SU-DHL-6 (cell line): Measurements from ENCODE around the gene SELENOO.

Experiments used
- H2AFZ ChIP-seq: fragments of 200-600 bp; sonication (generic); 2 replicates; pipeline ENCODE4 v1.6.1; 2014; ENCODE audit warnings: low read depth, mild to moderate bottlenecking, moderate library complexity, mixed read lengths, antibody characterized with exemption, low read length; ENCODE audit not compliant: severe bottlenecking
- H3F3A ChIP-seq: fragments of 200-600 bp; shearing (Covaris generic); 2 replicates; pipeline ENCODE4 v1.6.0; 2016; ENCODE audit warnings: antibody characterized with exemption, mild to moderate bottlenecking; ENCODE audit not compliant: insufficient read depth
- H3K27ac ChIP-seq: fragments of 200-600 bp; sonication (generic); 2 replicates; pipeline ENCODE4 v1.5.1; 2016; ENCODE audit warnings: low read depth, mild to moderate bottlenecking, low read length, moderate library complexity, mixed read lengths
- H3K27me3 ChIP-seq: fragments of 200-600 bp; sonication (generic), shearing (Covaris generic); 2 replicates; pipeline ENCODE4 v1.6.0; 2014; ENCODE audit warnings: mild to moderate bottlenecking, low read length
- H3K36me3 ChIP-seq: fragments of 200-600 bp; sonication (generic); 2 replicates; pipeline ENCODE4 v1.6.1; 2014; ENCODE audit warnings: mild to moderate bottlenecking, low read length, mixed read lengths
- H3K4me2 ChIP-seq: fragments of 300-600, 200-600 bp; shearing (Covaris generic), sonication (generic); 2 replicates; pipeline ENCODE4 v1.6.0; 2014; ENCODE audit warnings: low read length, low read depth, mild to moderate bottlenecking; ENCODE audit not compliant: poor library complexity, severe bottlenecking
- H3K4me3 ChIP-seq: fragments of 200-600 bp; sonication (generic); 2 replicates; pipeline ENCODE4 v1.5.1; 2014; ENCODE audit warnings: antibody characterized with exemption, low read length, mild to moderate bottlenecking, mixed read lengths; ENCODE audit not compliant: insufficient read depth, poor library complexity, severe bottlenecking
- H3K79me2 ChIP-seq: fragments of 200-600 bp; sonication (generic); 2 replicates; pipeline ENCODE4 v1.6.1; 2014; ENCODE audit warnings: mild to moderate bottlenecking, low read length, moderate library complexity; ENCODE audit not compliant: insufficient read depth
- H3K9ac ChIP-seq: fragments of 200-600 bp; sonication (generic); 2 replicates; pipeline ENCODE4 v1.7.0; 2014; ENCODE audit warnings: mild to moderate bottlenecking, low read length
- H3K9me2 ChIP-seq: fragments of 200-600 bp; sonication (generic); replicated peaks from 2 replicates; pipeline ENCODE4 v1.6.1; 2014; ENCODE audit warnings: low read length; ENCODE audit not compliant: insufficient read depth
- H3K9me3 ChIP-seq: fragments of 200-600 bp; sonication (generic); 2 replicates; pipeline ENCODE4 v1.6.1; 2014; ENCODE audit warnings: low read length, mixed read lengths; ENCODE audit not compliant: insufficient read depth
- H4K20me1 ChIP-seq: fragments of 200-600 bp; sonication (generic); 2 replicates; pipeline ENCODE4 v1.6.1; 2014; ENCODE audit warnings: low read depth, mild to moderate bottlenecking, antibody characterized with exemption, low read length, moderate library complexity, mixed read lengths
- CTCF ChIP-seq: fragments of 200-600 bp; sonication (generic); IDR thresholded peaks from one replicate; pipeline ENCODE4 v1.5.1; 2017; ENCODE audit warnings: antibody characterized with exemption, mild to moderate bottlenecking, low read length, moderate library complexity; ENCODE audit not compliant: insufficient read depth, poor library complexity, severe bottlenecking
- EZH2phosphoT487 ChIP-seq: fragments of 200-600 bp; sonication (generic), shearing (Covaris generic); conservative IDR thresholded peaks from 2 replicates; pipeline ENCODE4 v1.6.1; 2018; ENCODE audit warnings: mild to moderate bottlenecking, antibody characterized with exemption, low read length, moderate library complexity, mixed read lengths

The SELENOO gene

GRCh38 chr22:50175921-50176849, 24.6 kb upstream of the SELENOO start:
- no peak overlapping the region for H3K27ac ChIP-seq
- H3K9me2 ChIP-seq: no peaks in the 10 kb centered on the region
- no peaks in the 10 kb centered on the region for H3F3A ChIP-seq
- H3K36me3 ChIP-seq: no peaks in the 10 kb centered on the region
- H3K9me3 ChIP-seq: no peaks in the 10 kb centered on the region
- no peak overlapping the region for H3K4me3 ChIP-seq
- TF ChIP-seq CTCF (no peak), EZH2phosphoT487 (no peak)
- no peaks in the 10 kb centered on the region for H3K27me3 ChIP-seq
- no peak overlapping the region for H3K9ac ChIP-seq
- H2AFZ ChIP-seq: no peak overlapping the region
- H4K20me1 ChIP-seq: no peaks in the 10 kb centered on the region
- no peaks in the 10 kb centered on the region for H3K79me2 ChIP-seq
- H3K4me2 ChIP-seq: no peak overlapping the region

GRCh38 chr22:50176850-50177536, 23.8 kb upstream of the SELENOO start:
- no peak overlapping the region for H3K4me3 ChIP-seq
- no peak overlapping the region for H3K4me2 ChIP-seq
- H3K9me2 ChIP-seq: no peaks in the 10 kb centered on the region
- no peak overlapping the region for H2AFZ ChIP-seq
- no peaks in the 10 kb centered on the region for H3K27me3 ChIP-seq
- H3K9me3 ChIP-seq: no peaks in the 10 kb centered on the region
- no peaks in the 10 kb centered on the region for H3K79me2 ChIP-seq
- no peaks in the 10 kb centered on the region for H3F3A ChIP-seq
- no peaks in the 10 kb centered on the region for H3K36me3 ChIP-seq
- H3K27ac ChIP-seq: no peak overlapping the region
- no peak overlapping the region for H3K9ac ChIP-seq
- H4K20me1 ChIP-seq: no peaks in the 10 kb centered on the region
- TF ChIP-seq CTCF (no peak), EZH2phosphoT487 (no peak)

- Histone ChIP-seq H3K4me3 (no peak overlapping the region), H3K36me3 (no peaks in the 10 kb centered on the region), H4K20me1 (no peaks in the 10 kb centered on the region)
Observed at GRCh38 chr22:50177537-50178470, 23.0 kb upstream of the SELENOO start.

More at GRCh38 chr22:50177537-50178470, 23.0 kb upstream of the SELENOO start:
- H3K79me2 ChIP-seq: no peaks in the 10 kb centered on the region
- H3F3A ChIP-seq: no peaks in the 10 kb centered on the region
- no peaks in the 10 kb centered on the region for H3K9me2 ChIP-seq
- no peak overlapping the region for H3K9ac ChIP-seq
- no peaks in the 10 kb centered on the region for H3K27me3 ChIP-seq
- TF ChIP-seq CTCF (no peak), EZH2phosphoT487 (no peak)
- H3K9me3 ChIP-seq: no peaks in the 10 kb centered on the region
- H2AFZ ChIP-seq: no peak overlapping the region
- no peak overlapping the region for H3K27ac ChIP-seq
- no peak overlapping the region for H3K4me2 ChIP-seq
